HepG2 (cell line): ENCODE data around the gene NUP62. TPM values are rescaled to one million over a fixed set of nuclear protein-coding genes. Genes with fewer than 3 reads are reported as not detected.

Experiments
- CBX1 ChIP-seq: IDR thresholded peaks from one replicate; pipeline ENCODE4 v1.6.1; 2016; ENCODE audit warnings: antibody characterized with exemption, low read depth
- GTF3A ChIP-seq: sonication (generic); formaldehyde crosslinking; conservative IDR thresholded peaks from 2 replicates; pipeline ENCODE4 v1.4.0; 2020; ENCODE audit warnings: mild to moderate bottlenecking, missing genetic modification reagents
- MEIS1 ChIP-seq: sonication (generic); formaldehyde crosslinking; IDR thresholded peaks from 2 replicates; pipeline ENCODE4 v1.9.0; 2021; ENCODE audit warnings: mild to moderate bottlenecking, missing genetic modification reagents, moderate library complexity, borderline replicate concordance
- SKI ChIP-seq: fragments of 450-650 bp; IDR thresholded peaks from one replicate; pipeline ENCODE4 v1.6.1; 2018; ENCODE audit warnings: mild to moderate bottlenecking; ENCODE audit not compliant: partially characterized antibody
- SP2 ChIP-seq: sonication (generic); formaldehyde crosslinking; IDR thresholded peaks from 2 replicates; pipeline ENCODE4 v1.5.1; 2020; ENCODE audit warnings: mild to moderate bottlenecking, missing genetic modification reagents
- ZNF124 ChIP-seq: sonication (generic); formaldehyde crosslinking; IDR thresholded peaks from 2 replicates; pipeline ENCODE4 v1.4.0; 2020; ENCODE audit warnings: missing genetic modification reagents
- ZNF484 ChIP-seq: sonication (generic); formaldehyde crosslinking; IDR thresholded peaks from 2 replicates; pipeline ENCODE4 v1.5.1; 2020; ENCODE audit warnings: mild to moderate bottlenecking, low read depth, missing genetic modification reagents, borderline replicate concordance
- ZNF790 ChIP-seq: sonication (generic); formaldehyde crosslinking; IDR thresholded peaks from 2 replicates; pipeline ENCODE4 v1.8.0; 2022; ENCODE audit warnings: missing genetic modification reagents, mild to moderate bottlenecking, borderline replicate concordance
- ZSCAN12 ChIP-seq: sonication (generic); formaldehyde crosslinking; IDR thresholded peaks from 2 replicates; pipeline ENCODE4 v1.9.0; 2021; ENCODE audit warnings: mild to moderate bottlenecking, missing genetic modification reagents
- ZXDC ChIP-seq: sonication (generic); formaldehyde crosslinking; IDR thresholded peaks from 2 replicates; pipeline ENCODE4 v1.5.0; 2020; ENCODE audit warnings: mild to moderate bottlenecking, missing genetic modification reagents
- polyA plus RNA-seq, 8 experiments: library from polyadenylated mRNA; depleted of rRNA in 3 of 8; stranded (reverse) in 7 of 8; unstranded in 1 of 8; fragments of >200 nt; fragmentation: Illumina TruSeq in 4 of 8; extraction: Trizol in 4 of 8; gene quantifications; 2 replicates each; pipeline versions ENCODE4 v1.2.1 to v1.2.3, GENCODE V29; 2011 to 2016; ENCODE audit warnings: low read depth in 4 of 8, missing spikeins in 1 of 8, mixed read lengths in 1 of 8; ENCODE audit not compliant: insufficient read depth in 1 of 8
- total RNA-seq, 5 experiments: library from RNA; depleted of rRNA; stranded (reverse); fragments of >200 nt; fragmentation: Illumina TruSeq; extraction: Trizol; gene quantifications; 2 replicates each; pipeline ENCODE4 v1.2.3, GENCODE V29; 2016; ENCODE audit warnings: low read depth in 1 of 5
- TF ChIP-seq, protein P1 (sequence below): sonication (generic); formaldehyde crosslinking; IDR thresholded peaks from 2 replicates; pipeline ENCODE4 v1.4.0; 2020; ENCODE audit warnings: mild to moderate bottlenecking, missing genetic modification reagents
- TF ChIP-seq, protein P2 (sequence below): IDR thresholded peaks from 2 replicates; pipeline ENCODE4 v1.6.1; 2016; ENCODE audit warnings: mild to moderate bottlenecking, missing biosample characterization, missing genetic modification reagents
- TF ChIP-seq, protein P3 (sequence below): sonication (generic); formaldehyde crosslinking; IDR thresholded peaks from 2 replicates; pipeline ENCODE4 v1.4.0; 2020; ENCODE audit warnings: missing genetic modification reagents
- TF ChIP-seq, protein P4 (sequence below): sonication (generic); formaldehyde crosslinking; IDR thresholded peaks from 2 replicates; pipeline ENCODE4 v1.4.0; 2020; ENCODE audit warnings: missing genetic modification reagents

NUP62 gene
- total and polyA plus RNA-seq, 2 of the 13 experiments (the other 11 are each of a cell fraction or from before 2014, with no cell fraction given), result 16.5 to 41.5 TPM

- TF ChIP-seq, protein P1, sequence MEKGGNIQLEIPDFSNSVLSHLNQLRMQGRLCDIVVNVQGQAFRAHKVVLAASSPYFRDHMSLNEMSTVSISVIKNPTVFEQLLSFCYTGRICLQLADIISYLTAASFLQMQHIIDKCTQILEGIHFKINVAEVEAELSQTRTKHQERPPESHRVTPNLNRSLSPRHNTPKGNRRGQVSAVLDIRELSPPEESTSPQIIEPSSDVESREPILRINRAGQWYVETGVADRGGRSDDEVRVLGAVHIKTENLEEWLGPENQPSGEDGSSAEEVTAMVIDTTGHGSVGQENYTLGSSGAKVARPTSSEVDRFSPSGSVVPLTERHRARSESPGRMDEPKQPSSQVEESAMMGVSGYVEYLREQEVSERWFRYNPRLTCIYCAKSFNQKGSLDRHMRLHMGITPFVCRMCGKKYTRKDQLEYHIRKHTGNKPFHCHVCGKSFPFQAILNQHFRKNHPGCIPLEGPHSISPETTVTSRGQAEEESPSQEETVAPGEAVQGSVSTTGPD (CRISPR knock-in tag), result no peak
- TF ChIP-seq ZNF790 (CRISPR knock-in tag), result no peak
- no peak for TF ChIP-seq MEIS1 (CRISPR knock-in tag)
- TF ChIP-seq ZXDC (CRISPR knock-in tag), result no peak
- TF ChIP-seq CBX1, result peak; percentile 31
- TF ChIP-seq ZNF484 (CRISPR knock-in tag), result no peak
- 0 out of 2 replicates have a peak, but pooled peaks have one; percentile 5 for TF ChIP-seq ZSCAN12 (CRISPR knock-in tag)
- TF ChIP-seq ZNF124 (CRISPR knock-in tag), result peak; percentile 37; the same call in 1 of the 2 replicates
- TF ChIP-seq SKI, result no peak
- peak; percentile 61; the same call in 1 of the 2 replicates for TF ChIP-seq SP2 (CRISPR knock-in tag)
- TF ChIP-seq GTF3A, result no peak; the same call in 1 of the 2 replicates
- TF ChIP-seq, protein P2, sequence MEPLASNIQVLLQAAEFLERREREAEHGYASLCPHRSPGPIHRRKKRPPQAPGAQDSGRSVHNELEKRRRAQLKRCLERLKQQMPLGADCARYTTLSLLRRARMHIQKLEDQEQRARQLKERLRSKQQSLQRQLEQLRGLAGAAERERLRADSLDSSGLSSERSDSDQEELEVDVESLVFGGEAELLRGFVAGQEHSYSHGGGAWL, result peak; percentile 41
- TF ChIP-seq, protein P3, sequence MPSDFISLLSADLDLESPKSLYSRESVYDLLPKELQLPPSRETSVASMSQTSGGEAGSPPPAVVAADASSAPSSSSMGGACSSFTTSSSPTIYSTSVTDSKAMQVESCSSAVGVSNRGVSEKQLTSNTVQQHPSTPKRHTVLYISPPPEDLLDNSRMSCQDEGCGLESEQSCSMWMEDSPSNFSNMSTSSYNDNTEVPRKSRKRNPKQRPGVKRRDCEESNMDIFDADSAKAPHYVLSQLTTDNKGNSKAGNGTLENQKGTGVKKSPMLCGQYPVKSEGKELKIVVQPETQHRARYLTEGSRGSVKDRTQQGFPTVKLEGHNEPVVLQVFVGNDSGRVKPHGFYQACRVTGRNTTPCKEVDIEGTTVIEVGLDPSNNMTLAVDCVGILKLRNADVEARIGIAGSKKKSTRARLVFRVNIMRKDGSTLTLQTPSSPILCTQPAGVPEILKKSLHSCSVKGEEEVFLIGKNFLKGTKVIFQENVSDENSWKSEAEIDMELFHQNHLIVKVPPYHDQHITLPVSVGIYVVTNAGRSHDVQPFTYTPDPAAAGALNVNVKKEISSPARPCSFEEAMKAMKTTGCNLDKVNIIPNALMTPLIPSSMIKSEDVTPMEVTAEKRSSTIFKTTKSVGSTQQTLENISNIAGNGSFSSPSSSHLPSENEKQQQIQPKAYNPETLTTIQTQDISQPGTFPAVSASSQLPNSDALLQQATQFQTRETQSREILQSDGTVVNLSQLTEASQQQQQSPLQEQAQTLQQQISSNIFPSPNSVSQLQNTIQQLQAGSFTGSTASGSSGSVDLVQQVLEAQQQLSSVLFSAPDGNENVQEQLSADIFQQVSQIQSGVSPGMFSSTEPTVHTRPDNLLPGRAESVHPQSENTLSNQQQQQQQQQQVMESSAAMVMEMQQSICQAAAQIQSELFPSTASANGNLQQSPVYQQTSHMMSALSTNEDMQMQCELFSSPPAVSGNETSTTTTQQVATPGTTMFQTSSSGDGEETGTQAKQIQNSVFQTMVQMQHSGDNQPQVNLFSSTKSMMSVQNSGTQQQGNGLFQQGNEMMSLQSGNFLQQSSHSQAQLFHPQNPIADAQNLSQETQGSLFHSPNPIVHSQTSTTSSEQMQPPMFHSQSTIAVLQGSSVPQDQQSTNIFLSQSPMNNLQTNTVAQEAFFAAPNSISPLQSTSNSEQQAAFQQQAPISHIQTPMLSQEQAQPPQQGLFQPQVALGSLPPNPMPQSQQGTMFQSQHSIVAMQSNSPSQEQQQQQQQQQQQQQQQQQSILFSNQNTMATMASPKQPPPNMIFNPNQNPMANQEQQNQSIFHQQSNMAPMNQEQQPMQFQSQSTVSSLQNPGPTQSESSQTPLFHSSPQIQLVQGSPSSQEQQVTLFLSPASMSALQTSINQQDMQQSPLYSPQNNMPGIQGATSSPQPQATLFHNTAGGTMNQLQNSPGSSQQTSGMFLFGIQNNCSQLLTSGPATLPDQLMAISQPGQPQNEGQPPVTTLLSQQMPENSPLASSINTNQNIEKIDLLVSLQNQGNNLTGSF, result no peak
- TF ChIP-seq, protein P4, sequence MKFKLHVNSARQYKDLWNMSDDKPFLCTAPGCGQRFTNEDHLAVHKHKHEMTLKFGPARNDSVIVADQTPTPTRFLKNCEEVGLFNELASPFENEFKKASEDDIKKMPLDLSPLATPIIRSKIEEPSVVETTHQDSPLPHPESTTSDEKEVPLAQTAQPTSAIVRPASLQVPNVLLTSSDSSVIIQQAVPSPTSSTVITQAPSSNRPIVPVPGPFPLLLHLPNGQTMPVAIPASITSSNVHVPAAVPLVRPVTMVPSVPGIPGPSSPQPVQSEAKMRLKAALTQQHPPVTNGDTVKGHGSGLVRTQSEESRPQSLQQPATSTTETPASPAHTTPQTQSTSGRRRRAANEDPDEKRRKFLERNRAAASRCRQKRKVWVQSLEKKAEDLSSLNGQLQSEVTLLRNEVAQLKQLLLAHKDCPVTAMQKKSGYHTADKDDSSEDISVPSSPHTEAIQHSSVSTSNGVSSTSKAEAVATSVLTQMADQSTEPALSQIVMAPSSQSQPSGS, result no peak
Observed at GRCh38 chr19:49877020-49877878, 52.1 kb downstream of the NUP62 start, which contains the start of the genes AKT1S1 and TBC1D17 (continued).
